Measurements from ENCODE around the gene ATP13A1. TPM values are rescaled to one million over a fixed set of nuclear protein-coding genes. Genes with fewer than 3 reads are reported as not detected.

ATP13A1 gene
- total RNA-seq, 5 donors from 2014 or later (not counting 1 experiment from before 2014, with no cell fraction given) = 80.4 to 170 (median 156) TPM

DNA sequence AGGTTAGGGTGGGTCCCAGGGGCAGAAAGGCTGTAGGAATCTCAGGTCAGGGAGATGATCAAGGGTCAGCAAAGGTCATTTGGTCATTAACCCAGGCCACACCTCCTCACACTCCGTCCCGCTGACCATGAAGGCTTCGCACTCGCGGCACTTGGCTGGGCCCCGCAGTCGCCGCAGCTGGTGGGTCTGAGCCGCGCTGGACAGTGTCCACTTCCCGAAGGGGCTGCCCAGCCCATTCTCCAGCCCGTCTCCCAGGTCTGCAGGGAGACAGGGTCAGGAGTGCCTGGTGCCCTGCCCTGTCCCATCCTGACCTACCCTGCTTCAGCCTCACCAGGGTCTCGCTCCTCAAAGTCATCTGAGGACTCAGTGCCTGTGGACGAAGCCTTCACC lies 28.2 kb downstream of the ATP13A1 start:
- H3K4me1 Mint-ChIP-seq = peaks cover 21 to 28% (median 25%) of the 10 kb centered on the region in 3 donors
- H3K27me3 Mint-ChIP-seq = no peaks in the 10 kb centered on the region
- ATAC-seq (replicated peaks in 1 of 4) = no peak
- no peak overlapping the region for H3K4me3 Mint-ChIP-seq
- Histone ChIP-seq H3K36me3 (ENCODE audit: control insufficient read depth in 2 of 2, extremely low read depth in 1 of 2, insufficient read depth in 1 of 2, low read length in 1 of 2) (peaks cover 35 to 74% of the 10 kb centered on the region in 2 donors), H3K9me3 (no peaks in the 10 kb centered on the region), H3K27ac (ENCODE audit: low read length) (no peak overlapping the region), H3K4me1 (ENCODE audit: control insufficient read depth in 1 of 2, extremely low read depth in 1 of 2, insufficient read depth in 2 of 2, low read length in 2 of 2) (peaks cover 0 to 17% of the 10 kb centered on the region in 2 experiments), H3K4me3 (ENCODE audit: control insufficient read depth in 1 of 2, extremely low read depth in 1 of 2, low read length in 1 of 2) (no peak overlapping the region), H3K27me3 (replicated peaks in 1 of 2; ENCODE audit: control insufficient read depth in 2 of 2, extremely low read depth in 1 of 2, insufficient read depth in 2 of 2, low read length in 1 of 2) (no peaks in the 10 kb centered on the region)
- no peak for DNase-seq
- H3K36me3 Mint-ChIP-seq = peaks cover 44% of the 10 kb centered on the region
- no peak overlapping the region for H3K27ac Mint-ChIP-seq
- over 99% methylated on average over 12 of the region's 14 CpGs for WGBS (ENCODE audit: insufficient coverage)
- ChIA-PET CTCF (no interaction called here), POLR2A (no interaction called here)
- H3K9me3 Mint-ChIP-seq = no peaks in the 10 kb centered on the region

DNA sequence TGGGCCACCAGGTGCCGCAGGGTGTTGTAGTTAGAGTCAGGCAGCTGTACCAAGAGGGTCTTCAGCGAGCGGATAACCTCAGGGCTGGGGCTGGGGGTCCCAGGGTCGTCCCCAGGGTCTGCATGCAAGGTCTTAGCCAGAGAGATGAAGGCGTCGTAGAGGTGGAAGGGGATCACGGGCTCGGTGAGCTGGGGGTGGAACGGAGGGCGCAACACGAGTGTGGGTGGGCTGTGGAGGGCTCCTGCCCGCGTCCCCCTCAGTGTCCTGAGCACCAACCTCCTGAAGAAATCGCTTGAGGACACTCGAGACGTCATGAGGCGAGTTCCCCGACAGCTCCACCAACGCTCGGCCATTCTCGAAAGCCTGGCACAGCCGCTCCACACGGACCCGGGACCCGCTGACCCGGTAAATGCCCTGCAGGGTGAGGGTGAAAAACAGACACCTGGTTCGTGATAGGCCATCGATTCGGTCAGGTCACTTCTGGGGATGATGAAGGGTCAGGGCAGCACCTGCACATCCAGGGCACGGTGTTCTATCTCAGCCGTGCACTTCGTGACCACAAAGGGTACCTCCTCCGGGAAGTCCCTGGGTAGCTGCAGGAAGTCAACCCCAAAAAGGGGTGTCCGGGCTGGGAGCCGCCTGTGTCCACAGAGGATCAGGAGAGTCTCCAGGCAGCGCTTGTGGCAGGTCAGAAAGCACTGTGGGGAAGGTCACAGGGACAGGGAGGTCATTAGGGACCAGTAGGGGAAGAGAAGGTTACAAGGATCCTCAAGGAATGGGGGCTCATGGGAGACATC lies 28.8 kb downstream of the ATP13A1 start:
- H3K27ac ChIP-seq (ENCODE audit: low read length) = no peak overlapping the region
- ChIA-PET POLR2A (no interaction called here), CTCF (no interaction called here)

DNA sequence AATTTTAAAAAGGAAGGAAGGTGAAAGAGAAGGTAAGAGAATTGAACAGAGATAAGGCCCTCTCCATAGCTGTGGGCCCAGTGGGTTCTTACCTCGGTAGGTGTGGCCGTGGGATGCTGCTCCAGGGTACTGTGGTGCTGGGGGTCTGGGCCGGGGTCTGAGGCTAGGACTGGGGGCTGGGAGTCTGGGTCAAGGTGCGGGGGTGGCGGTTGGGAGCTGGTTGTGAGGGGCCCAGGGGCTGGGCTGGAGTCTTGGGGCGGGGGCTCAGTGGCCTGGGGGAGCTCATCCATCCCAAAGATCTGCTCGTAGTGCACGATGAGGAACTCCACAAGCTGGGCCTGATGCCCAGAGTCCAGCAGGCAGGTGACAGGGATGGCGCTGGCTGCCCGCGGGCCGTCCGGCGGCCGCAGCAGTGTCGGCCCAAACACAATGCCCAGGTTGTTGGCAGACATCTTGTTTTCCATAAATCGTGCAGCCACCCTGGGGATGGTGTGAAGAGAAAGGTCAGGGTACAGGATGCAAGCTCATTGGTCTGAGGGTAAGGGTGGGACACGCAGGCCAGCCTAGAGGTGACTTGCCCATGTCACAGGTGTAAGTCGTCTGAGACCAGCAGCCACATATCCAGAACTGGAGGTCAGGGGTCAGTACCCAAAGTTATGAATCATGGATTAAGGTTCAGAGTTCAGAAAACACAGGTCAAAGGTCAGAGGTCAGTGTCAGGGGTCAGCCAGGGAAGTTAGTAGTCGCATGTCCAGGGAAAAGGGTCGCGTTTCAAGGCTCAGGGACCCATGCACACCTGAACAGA lies 29.6 kb downstream of the ATP13A1 start:
- Mint-ChIP-seq H3K27me3 (no peaks in the 10 kb centered on the region), H3K4me1 (peaks cover 19 to 22% (median 21%) of the 10 kb centered on the region in 3 donors), H3K36me3 (peaks cover 40% of the 10 kb centered on the region), H3K4me3 (no peak overlapping the region), H3K27ac (peak overlapping the region; percentile 36 to 68), H3K9me3 (no peaks in the 10 kb centered on the region)
- ChIA-PET POLR2A (interaction anchor here in 1 of 2 donors (0.6 kb wide), 1 partner anchor 18 kb away, joined by 6 read pairs; no protein-coding TSS in a partner anchor), CTCF (no interaction called here)
- DNase-seq (no peak), ATAC-seq (replicated peaks in 1 of 4) (no peak)
- H3K9me3 ChIP-seq = no peaks in the 10 kb centered on the region
- peaks cover 0 to 12% of the 10 kb centered on the region in 2 experiments for H3K4me1 ChIP-seq (ENCODE audit: control insufficient read depth in 1 of 2, extremely low read depth in 1 of 2, insufficient read depth in 2 of 2, low read length in 2 of 2)
- H3K4me3 ChIP-seq (ENCODE audit: control insufficient read depth in 1 of 2, extremely low read depth in 1 of 2, low read length in 1 of 2) = no peak overlapping the region
- H3K36me3 ChIP-seq (ENCODE audit: control insufficient read depth in 2 of 2, extremely low read depth in 1 of 2, insufficient read depth in 1 of 2, low read length in 1 of 2) = peaks cover 35 to 68% of the 10 kb centered on the region in 2 donors
- no peak overlapping the region for H3K27ac ChIP-seq (ENCODE audit: low read length)
- no peaks in the 10 kb centered on the region for H3K27me3 ChIP-seq (replicated peaks in 1 of 2; ENCODE audit: control insufficient read depth in 2 of 2, extremely low read depth in 1 of 2, insufficient read depth in 2 of 2, low read length in 1 of 2)
- 94% methylated on average over 19 of the region's 22 CpGs for WGBS (ENCODE audit: insufficient coverage)

More for the DNA sequence above, 28.8 kb downstream of the ATP13A1 start:
- H3K27me3 Mint-ChIP-seq = no peaks in the 10 kb centered on the region
- peaks cover 40% of the 10 kb centered on the region for H3K36me3 Mint-ChIP-seq
- H3K4me3 Mint-ChIP-seq = no peak overlapping the region
- peaks cover 35 to 70% of the 10 kb centered on the region in 2 donors for H3K36me3 ChIP-seq (ENCODE audit: control insufficient read depth in 2 of 2, extremely low read depth in 1 of 2, insufficient read depth in 1 of 2, low read length in 1 of 2)
- peaks cover 0 to 11% of the 10 kb centered on the region in 2 experiments for H3K4me1 ChIP-seq (ENCODE audit: control insufficient read depth in 1 of 2, extremely low read depth in 1 of 2, insufficient read depth in 2 of 2, low read length in 2 of 2)
- peaks cover 21 to 22% (median 21%) of the 10 kb centered on the region in 3 donors for H3K4me1 Mint-ChIP-seq
- ATAC-seq (replicated peaks in 1 of 4) (peak in 1 of 4 experiments; percentile 26), DNase-seq (no peak)
- no peaks in the 10 kb centered on the region for H3K9me3 ChIP-seq
- H3K27me3 ChIP-seq (replicated peaks in 1 of 2; ENCODE audit: control insufficient read depth in 2 of 2, extremely low read depth in 1 of 2, insufficient read depth in 2 of 2, low read length in 1 of 2) = no peaks in the 10 kb centered on the region
- peak overlapping the region; percentile 68 to 70 for H3K27ac Mint-ChIP-seq
- H3K9me3 Mint-ChIP-seq = no peaks in the 10 kb centered on the region
- no peak overlapping the region for H3K4me3 ChIP-seq (ENCODE audit: control insufficient read depth in 1 of 2, extremely low read depth in 1 of 2, low read length in 1 of 2)
- WGBS (ENCODE audit: insufficient coverage) = 86% methylated on average over 35 of the region's 36 CpGs

DNA sequence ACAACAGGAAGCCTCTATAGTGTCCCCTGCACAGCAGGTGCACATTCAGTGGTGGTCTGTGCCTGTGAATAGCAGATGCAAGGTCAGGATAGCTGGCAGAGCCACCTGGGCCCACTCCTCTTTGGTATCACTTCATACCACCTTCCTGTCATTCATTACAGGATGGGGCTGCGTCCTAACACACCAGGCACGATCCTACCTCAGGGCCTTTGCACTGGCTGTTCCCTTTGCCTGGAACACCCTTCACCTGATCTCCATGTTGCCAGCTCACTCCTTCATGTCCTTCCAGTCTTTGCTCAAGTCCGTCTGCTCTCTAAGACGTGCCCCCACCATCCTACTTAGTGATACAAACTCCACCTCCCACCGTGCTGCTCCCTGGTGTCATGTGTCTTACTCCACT lies 30.8 kb downstream of the ATP13A1 start:
- no peak for DNase-seq
- Mint-ChIP-seq H3K27me3 (no peaks in the 10 kb centered on the region), H3K27ac (no peak overlapping the region), H3K4me3 (no peak overlapping the region), H3K4me1 (peaks cover 19 to 23% (median 23%) of the 10 kb centered on the region in 3 donors), H3K36me3 (peaks cover 37% of the 10 kb centered on the region), H3K9me3 (no peaks in the 10 kb centered on the region)
- ATAC-seq (replicated peaks in 1 of 4) = no peak
- Histone ChIP-seq H3K27ac (ENCODE audit: low read length) (no peak overlapping the region), H3K36me3 (ENCODE audit: control insufficient read depth in 2 of 2, extremely low read depth in 1 of 2, insufficient read depth in 1 of 2, low read length in 1 of 2) (peaks cover 35 to 59% of the 10 kb centered on the region in 2 donors), H3K4me3 (ENCODE audit: control insufficient read depth in 1 of 2, extremely low read depth in 1 of 2, low read length in 1 of 2) (no peak overlapping the region), H3K4me1 (ENCODE audit: control insufficient read depth in 1 of 2, extremely low read depth in 1 of 2, insufficient read depth in 2 of 2, low read length in 2 of 2) (peaks cover 0 to 20% of the 10 kb centered on the region in 2 experiments), H3K27me3 (replicated peaks in 1 of 2; ENCODE audit: control insufficient read depth in 2 of 2, extremely low read depth in 1 of 2, insufficient read depth in 2 of 2, low read length in 1 of 2) (no peaks in the 10 kb centered on the region), H3K9me3 (no peaks in the 10 kb centered on the region)
- CTCF ChIA-PET = no interaction called here
- POLR2A ChIA-PET = no interaction called here
- 84% methylated on average over 5 of the region's 5 CpGs for WGBS (ENCODE audit: insufficient coverage)

DNA sequence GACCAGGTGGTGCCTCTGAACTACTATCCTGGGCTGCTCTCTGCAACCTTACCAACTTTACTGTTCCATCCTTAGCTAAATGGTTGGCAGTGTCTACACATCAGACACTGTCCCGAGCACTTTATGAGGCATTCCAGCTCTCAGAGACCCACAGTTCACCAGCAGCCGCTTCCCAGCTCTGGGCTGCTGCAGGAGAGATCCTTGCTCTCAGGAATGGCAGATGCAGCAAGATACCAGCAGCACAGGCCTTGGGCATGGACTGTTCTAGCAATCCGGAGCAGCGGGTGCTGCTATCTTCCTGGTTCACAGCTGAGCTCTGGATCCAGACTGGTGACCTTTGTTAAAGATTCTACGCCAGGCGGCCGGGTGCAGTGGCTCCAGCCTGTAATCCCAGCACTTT lies 32.1 kb downstream of the ATP13A1 start:
- no peaks in the 10 kb centered on the region for H3K27me3 ChIP-seq (replicated peaks in 1 of 2; ENCODE audit: control insufficient read depth in 2 of 2, extremely low read depth in 1 of 2, insufficient read depth in 2 of 2, low read length in 1 of 2)
- no peaks in the 10 kb centered on the region for H3K27me3 Mint-ChIP-seq

DNA sequence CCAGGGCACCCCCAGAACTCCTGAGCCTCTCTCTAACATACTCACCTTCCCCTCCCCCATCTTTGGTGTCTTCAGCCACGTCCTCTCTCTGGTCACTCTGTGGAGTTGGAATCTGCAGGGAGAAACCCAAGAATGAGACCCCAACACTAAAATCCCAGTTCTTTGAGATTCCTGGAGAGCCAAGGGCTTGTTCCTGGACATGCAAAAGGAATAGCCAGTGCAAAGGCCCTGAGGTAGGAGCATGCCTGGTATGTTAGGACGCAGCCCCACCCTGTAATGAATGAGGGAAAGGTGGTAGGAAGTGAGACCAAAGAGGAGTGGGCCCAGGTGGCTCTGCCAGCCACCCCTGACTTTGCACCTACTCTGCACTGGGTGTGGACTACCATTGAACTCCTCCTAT lies 33.0 kb downstream of the ATP13A1 start:
- CTCF ChIA-PET = no interaction called here
- no CpG with 5 or more reads among the region's 2 CpGs for WGBS (ENCODE audit: insufficient coverage)
- H3K4me1 ChIP-seq (ENCODE audit: control insufficient read depth in 1 of 2, extremely low read depth in 1 of 2, insufficient read depth in 2 of 2, low read length in 2 of 2) = peaks cover 7 to 38% of the 10 kb centered on the region in 2 experiments
- peak overlapping the region in 1 of 3 donors; percentile 36 for H3K4me3 Mint-ChIP-seq
- peaks cover 23 to 42% of the 10 kb centered on the region in 2 donors for H3K36me3 ChIP-seq (ENCODE audit: control insufficient read depth in 2 of 2, extremely low read depth in 1 of 2, insufficient read depth in 1 of 2, low read length in 1 of 2)
- peaks cover 31 to 42% (median 38%) of the 10 kb centered on the region in 3 donors for H3K4me1 Mint-ChIP-seq
- no peaks in the 10 kb centered on the region for H3K27me3 Mint-ChIP-seq
- H3K27me3 ChIP-seq (replicated peaks in 1 of 2; ENCODE audit: control insufficient read depth in 2 of 2, extremely low read depth in 1 of 2, insufficient read depth in 2 of 2, low read length in 1 of 2) = no peaks in the 10 kb centered on the region
- POLR2A ChIA-PET = no interaction called here
- ATAC-seq (replicated peaks in 1 of 4) (no peak), DNase-seq (no peak)
- H3K9me3 ChIP-seq = no peaks in the 10 kb centered on the region
- H3K36me3 Mint-ChIP-seq = peaks cover 39% of the 10 kb centered on the region
- no peaks in the 10 kb centered on the region for H3K9me3 Mint-ChIP-seq
- H3K4me3 ChIP-seq (ENCODE audit: control insufficient read depth in 1 of 2, extremely low read depth in 1 of 2, low read length in 1 of 2) = no peak overlapping the region
- H3K27ac Mint-ChIP-seq = peak overlapping the region in 1 of 2 donors; percentile 52
- no peak overlapping the region for H3K27ac ChIP-seq (ENCODE audit: low read length)

More for the DNA sequence above, 32.1 kb downstream of the ATP13A1 start:
- WGBS (ENCODE audit: insufficient coverage) = over 99% methylated on average over 7 of the region's 7 CpGs
- Histone ChIP-seq H3K4me3 (ENCODE audit: control insufficient read depth in 1 of 2, extremely low read depth in 1 of 2, low read length in 1 of 2) (no peak overlapping the region), H3K27ac (ENCODE audit: low read length) (no peak overlapping the region), H3K4me1 (ENCODE audit: control insufficient read depth in 1 of 2, extremely low read depth in 1 of 2, insufficient read depth in 2 of 2, low read length in 2 of 2) (peaks cover 7 to 31% of the 10 kb centered on the region in 2 experiments), H3K36me3 (ENCODE audit: control insufficient read depth in 2 of 2, extremely low read depth in 1 of 2, insufficient read depth in 1 of 2, low read length in 1 of 2) (peaks cover 27 to 48% of the 10 kb centered on the region in 2 donors), H3K9me3 (no peaks in the 10 kb centered on the region)
- Mint-ChIP-seq H3K36me3 (peaks cover 39% of the 10 kb centered on the region), H3K4me1 (peaks cover 29 to 36% (median 36%) of the 10 kb centered on the region in 3 donors), H3K27ac (peak overlapping the region in 1 of 2 donors; percentile 23), H3K4me3 (no peak overlapping the region), H3K9me3 (no peaks in the 10 kb centered on the region)
- DNase-seq (no peak), ATAC-seq (replicated peaks in 1 of 4) (no peak)
- CTCF ChIA-PET = no interaction called here
- POLR2A ChIA-PET = no interaction called here

Measured in T-cell (primary cell).